RWPE2 (cell line): ENCODE measurements around the gene BAIAP2L2.
A peak's percentile ranks its signal among the peaks of the same experiment; 100 is the strongest.
"Not testable (repeated sequence)": the region's sequence is repeated elsewhere in the genome, so short reads cannot be mapped to it uniquely, and the experiment has no call there.

Experiments used
- ATAC-seq: fragments of 200-7000 bp; cut with Tn5 transposase; 3 replicates; pipeline ENCODE4 v1.9.1; 2021; ENCODE audit warnings: low read depth
- DNase-seq: peaks from one replicate; pipeline ENCODE4 v3.0.0-alpha.2; 2020; ENCODE audit warnings: low spot score
- H3K27ac ChIP-seq: fragments of 450-650 bp; 2 replicates; pipeline ENCODE4 v1.5.1; 2017; ENCODE audit warnings: mild to moderate bottlenecking; ENCODE audit not compliant: poor library complexity, severe bottlenecking
- H3K27me3 ChIP-seq: fragments of 250-450 bp; sonication (Bioruptor Pico); 2 replicates; pipeline ENCODE4 v1.5.1; 2021; ENCODE audit warnings: mild to moderate bottlenecking, moderate library complexity; ENCODE audit not compliant: insufficient read depth, poor library complexity, severe bottlenecking
- H3K36me3 ChIP-seq: fragments of 250-450 bp; sonication (Bioruptor Pico); 2 replicates; pipeline ENCODE4 v1.5.1; 2020; ENCODE audit warnings: low read depth, mild to moderate bottlenecking, moderate library complexity
- H3K4me1 ChIP-seq: fragments of 250-450 bp; sonication (Bioruptor Pico); 2 replicates; pipeline ENCODE4 v1.5.1; 2021; ENCODE audit warnings: mild to moderate bottlenecking, moderate library complexity; ENCODE audit not compliant: insufficient read depth, poor library complexity, severe bottlenecking
- H3K4me3 ChIP-seq: fragments of 250-450 bp; sonication (Bioruptor Pico); 2 replicates; pipeline ENCODE4 v1.5.1; 2021; ENCODE audit warnings: mild to moderate bottlenecking, moderate library complexity; ENCODE audit not compliant: severe bottlenecking
- H3K9me3 ChIP-seq: fragments of 250-450 bp; sonication (Bioruptor Pico); 2 replicates; pipeline ENCODE4 v1.5.1; 2021; ENCODE audit warnings: mild to moderate bottlenecking, moderate library complexity; ENCODE audit not compliant: severe bottlenecking
- CTCF ChIP-seq: fragments of 450-650 bp; IDR thresholded peaks from one replicate; pipeline ENCODE4 v1.5.1; 2017; ENCODE audit warnings: mild to moderate bottlenecking, moderate library complexity; ENCODE audit not compliant: poor library complexity, severe bottlenecking

BAIAP2L2 gene, protein sequence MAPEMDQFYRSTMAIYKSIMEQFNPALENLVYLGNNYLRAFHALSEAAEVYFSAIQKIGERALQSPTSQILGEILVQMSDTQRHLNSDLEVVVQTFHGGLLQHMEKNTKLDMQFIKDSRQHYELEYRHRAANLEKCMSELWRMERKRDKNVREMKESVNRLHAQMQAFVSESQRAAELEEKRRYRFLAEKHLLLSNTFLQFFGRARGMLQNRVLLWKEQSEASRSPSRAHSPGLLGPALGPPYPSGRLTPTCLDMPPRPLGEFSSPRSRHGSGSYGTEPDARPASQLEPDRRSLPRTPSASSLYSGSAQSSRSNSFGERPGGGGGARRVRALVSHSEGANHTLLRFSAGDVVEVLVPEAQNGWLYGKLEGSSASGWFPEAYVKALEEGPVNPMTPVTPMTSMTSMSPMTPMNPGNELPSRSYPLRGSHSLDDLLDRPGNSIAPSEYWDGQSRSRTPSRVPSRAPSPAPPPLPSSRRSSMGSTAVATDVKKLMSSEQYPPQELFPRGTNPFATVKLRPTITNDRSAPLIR

DNA sequence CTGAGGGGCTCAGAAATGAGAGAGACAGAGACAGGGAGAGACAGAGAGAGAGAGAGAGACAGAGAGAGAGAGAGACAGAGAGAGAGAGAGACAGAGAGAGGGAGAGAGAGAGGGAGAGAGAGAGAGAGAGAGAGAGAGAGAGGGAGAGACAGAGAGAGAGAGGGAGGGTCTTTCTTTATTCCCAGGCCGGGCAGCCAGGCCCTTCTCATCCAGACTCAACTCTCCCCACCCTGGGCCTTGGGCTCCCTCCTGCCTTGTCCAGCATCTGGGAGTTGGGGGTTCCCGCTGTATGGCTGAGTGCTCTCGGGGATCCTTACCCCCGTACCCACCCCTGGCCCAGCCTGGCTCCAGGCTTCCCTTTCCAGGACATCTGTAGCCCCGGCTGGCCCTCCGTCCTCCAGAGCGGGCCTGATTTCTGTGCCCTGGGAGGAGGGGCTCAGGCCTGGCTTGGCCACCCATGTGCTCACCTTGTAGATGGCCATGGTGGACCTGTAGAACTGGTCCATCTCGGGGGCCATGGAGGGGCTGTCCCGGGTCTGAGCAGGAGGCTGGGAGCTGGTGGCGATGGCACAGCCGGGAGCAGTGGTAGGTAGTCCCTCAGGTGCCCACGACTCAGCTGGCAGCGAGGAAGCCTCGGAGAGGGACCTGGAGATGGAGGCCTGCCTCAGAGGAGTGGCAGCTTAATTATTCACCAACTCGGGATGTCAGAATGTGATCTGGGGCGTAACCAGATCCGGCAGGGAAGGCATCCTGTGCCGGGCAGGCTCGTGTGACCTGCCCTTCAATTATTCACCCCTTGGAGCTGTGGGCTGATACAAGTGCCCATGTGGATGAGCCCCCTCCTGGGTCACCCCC is at the start of gene BAIAP2L2:
TSS of gene BAIAP2L2 (minus strand) at position 677 of the 855 bp plus-strand sequence. CDS start at position 518, 159 bp downstream.
- Histone ChIP-seq H3K36me3 (no peaks in the 10 kb centered on the region), H3K4me3 (no peak within 1 kb of the TSS), H3K4me1 (peaks cover 2% of the 10 kb centered on the region), H3K9me3 (no peaks in the 10 kb centered on the region), H3K27ac (no peak within 1 kb of the TSS), H3K27me3 (no peaks in the 10 kb centered on the region)
- no peak for TF ChIP-seq CTCF
- ATAC-seq (peak; percentile 56), DNase-seq (no peak)

- Histone ChIP-seq H3K27ac (no peak overlapping the region), H3K27me3 (no peaks in the 10 kb centered on the region), H3K36me3 (no peaks in the 10 kb centered on the region), H3K9me3 (no peaks in the 10 kb centered on the region), H3K4me1 (no peaks in the 10 kb centered on the region), H3K4me3 (no peak overlapping the region)
- no peak for ATAC-seq
- no peak for TF ChIP-seq CTCF
- no peak for DNase-seq
These were observed 45.2 kb upstream of the BAIAP2L2 start for GRCh38 chr22:38155703-38156102.

- not testable (repeated sequence) for ATAC-seq, H3K27me3 ChIP-seq, DNase-seq, H3K36me3 ChIP-seq, H3K27ac ChIP-seq, H3K4me1 ChIP-seq, H3K9me3 ChIP-seq, H3K4me3 ChIP-seq
- peak; percentile 4 for TF ChIP-seq CTCF
These were observed 44.1 kb upstream of the BAIAP2L2 start for GRCh38 chr22:38154563-38154915.

DNA sequence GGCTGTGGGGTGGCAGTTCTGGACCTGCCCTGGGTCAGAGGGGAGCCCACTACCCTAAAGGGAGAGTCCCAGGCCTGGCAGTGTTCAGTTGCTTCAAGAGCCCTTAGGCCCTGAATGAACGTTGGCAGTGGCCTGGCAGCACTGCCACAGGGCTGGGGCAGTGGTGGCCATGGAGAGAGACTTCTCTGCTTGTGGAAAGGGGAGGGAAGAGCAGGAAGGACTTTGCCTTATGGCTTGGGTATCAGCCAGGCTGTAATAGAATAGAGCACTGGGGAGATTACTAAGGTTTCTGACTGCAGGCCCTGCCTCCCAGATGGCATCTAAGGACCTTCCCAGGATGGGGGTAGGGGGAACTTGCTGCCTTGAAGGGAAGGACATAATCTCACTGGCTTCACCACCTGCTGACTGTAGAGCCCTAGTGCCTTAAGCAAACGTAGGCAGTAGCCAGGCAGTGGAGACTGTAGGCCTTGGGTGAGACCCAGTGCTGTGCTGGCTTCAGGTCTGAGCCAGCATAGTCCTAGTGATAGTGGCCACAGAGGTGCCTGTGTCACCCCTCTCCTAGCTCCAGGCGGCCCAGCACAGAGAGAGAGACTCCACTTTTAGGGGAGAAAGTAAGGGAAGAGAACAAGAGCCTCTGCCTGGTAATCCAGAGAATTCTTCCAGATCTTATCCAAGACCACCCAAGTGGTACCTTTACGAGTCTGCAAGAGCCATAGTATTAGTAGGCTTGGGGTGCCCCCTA is 43.5 kb upstream of the BAIAP2L2 start:
- TF ChIP-seq CTCF = peak; percentile 42
- ATAC-seq = no peak; the same call in 2 of the 3 replicates

More for the DNA sequence above, 43.5 kb upstream of the BAIAP2L2 start:
- H3K4me3 ChIP-seq = no peak overlapping the region
- H3K27me3 ChIP-seq = no peaks in the 10 kb centered on the region
- 0 out of 2 replicates have a peak, but pooled peaks cover 2% of the 10 kb centered on the region for H3K36me3 ChIP-seq
- no peaks in the 10 kb centered on the region for H3K9me3 ChIP-seq
- no peaks in the 10 kb centered on the region for H3K4me1 ChIP-seq
- DNase-seq = no peak
- no peak overlapping the region for H3K27ac ChIP-seq
